Calu3 (cell line): ENCODE measurements around the gene AP2A1. TPM values are rescaled to one million over a fixed set of nuclear protein-coding genes. Genes with fewer than 3 reads are reported as not detected.

Source experiments
- BruUV-seq: library from RNA; stranded (reverse); fragments of 400-500 nt; replicated peaks from 2 replicates; lab custom pipeline; 2021; lab: Mats Ljungman, UMichigan
- CTCF ChIA-PET: fragments of 300-600 bp; sonication (Branson Sonifier 250); formaldehyde crosslinking; loops from one replicate; lab custom pipeline; 2022; ENCODE audit warnings: antibody characterized with exemption; lab: Charles Lee
- DNase-seq: peaks from one replicate; pipeline ENCODE4 v3.0.0; 2022
- H3K27ac Mint-ChIP-seq: one replicate; pipeline ENCODE4 v1.8.0; 2022; ENCODE audit warnings: mixed read lengths; ENCODE audit not compliant: unreplicated experiment
- H3K27me3 Mint-ChIP-seq: one replicate; pipeline ENCODE4 v1.8.0; 2022; ENCODE audit warnings: mixed read lengths; ENCODE audit not compliant: unreplicated experiment
- H3K36me3 Mint-ChIP-seq: one replicate; pipeline ENCODE4 v1.8.0; 2022; ENCODE audit warnings: mild to moderate bottlenecking, moderate library complexity, mixed read lengths; ENCODE audit not compliant: insufficient read depth, unreplicated experiment
- H3K4me1 Mint-ChIP-seq: one replicate; pipeline ENCODE4 v1.8.0; 2022; ENCODE audit warnings: mild to moderate bottlenecking, low read depth, mixed read lengths; ENCODE audit not compliant: unreplicated experiment
- H3K4me3 Mint-ChIP-seq: one replicate; pipeline ENCODE4 v1.8.0; 2022; ENCODE audit warnings: mild to moderate bottlenecking, low read depth, moderate library complexity, mixed read lengths; ENCODE audit not compliant: unreplicated experiment
- H3K9me3 Mint-ChIP-seq: one replicate; pipeline ENCODE4 v1.8.0; 2022; ENCODE audit warnings: low read depth, mixed read lengths; ENCODE audit not compliant: unreplicated experiment
- CTCF ChIP-seq: fragments of 200-600 bp; IDR thresholded peaks from one replicate; pipeline ENCODE4 v1.8.0; 2022; ENCODE audit warnings: antibody characterized with exemption; ENCODE audit not compliant: unreplicated experiment
- intact Hi-C: fragments of 100-400 bp; cut with micrococcal nuclease; formaldehyde crosslinking; loops from one replicate; pipeline ENCODE4 v1.10.0; 2022; ENCODE audit not compliant: unreplicated experiment
- total RNA-seq: library from RNA; stranded (reverse); gene quantifications from 2 replicates; pipeline ENCODE4 v1.2.3, GENCODE V29; 2022

The AP2A1 gene
- total RNA-seq, 1 experiment from 2014 or later, result 89.0 TPM

- no peak for DNase-seq
- H3K4me1 Mint-ChIP-seq, result peaks cover 9% of the 10 kb centered on the region
- peaks cover 32% of the 10 kb centered on the region for H3K36me3 Mint-ChIP-seq
- no peak overlapping the region for H3K4me3 Mint-ChIP-seq
- CTCF ChIA-PET, result no interaction called here
- no peaks in the 10 kb centered on the region for H3K27me3 Mint-ChIP-seq
- intact Hi-C loops, result no loop called here
- H3K9me3 Mint-ChIP-seq, result no peaks in the 10 kb centered on the region
- H3K27ac Mint-ChIP-seq, result no peak overlapping the region
- TF ChIP-seq CTCF, result no peak
- no TSS peak for BruUV-seq
These were observed 20.9 kb downstream of the AP2A1 start for GRCh38 chr19:49787746-49788145.

GRCh38 chr19:49788857-49789256, 22.1 kb downstream of the AP2A1 start:
- CTCF ChIA-PET, result interaction anchor here (0.7 kb wide), 1 partner anchor 1993 kb away, joined by 4 read pairs; no protein-coding TSS in a partner anchor
- no peaks in the 10 kb centered on the region for H3K9me3 Mint-ChIP-seq
- no TSS peak for BruUV-seq
- TF ChIP-seq CTCF, result no peak
- H3K4me1 Mint-ChIP-seq, result peaks cover 9% of the 10 kb centered on the region
- no peaks in the 10 kb centered on the region for H3K27me3 Mint-ChIP-seq
- no peak for DNase-seq
- peaks cover 23% of the 10 kb centered on the region for H3K36me3 Mint-ChIP-seq
- no peak overlapping the region for H3K27ac Mint-ChIP-seq
- no peak overlapping the region for H3K4me3 Mint-ChIP-seq
- intact Hi-C loops, result no loop called here

- BruUV-seq, result no TSS peak
- TF ChIP-seq CTCF, result no peak
- H3K9me3 Mint-ChIP-seq, result no peaks in the 10 kb centered on the region
- peaks cover 9% of the 10 kb centered on the region for H3K4me1 Mint-ChIP-seq
- CTCF ChIA-PET, result no interaction called here
- no peak for DNase-seq
- no peak overlapping the region for H3K4me3 Mint-ChIP-seq
- H3K27ac Mint-ChIP-seq, result no peak overlapping the region
- peaks cover 32% of the 10 kb centered on the region for H3K36me3 Mint-ChIP-seq
- intact Hi-C loops, result no loop called here
- H3K27me3 Mint-ChIP-seq, result no peaks in the 10 kb centered on the region
These were observed 24.1 kb downstream of the AP2A1 start for GRCh38 chr19:49790866-49791265.

GRCh38 chr19:49791776-49792445, 25.1 kb downstream of the AP2A1 start:
- TF ChIP-seq CTCF, result no peak
- intact Hi-C loops, result no loop called here
- no TSS peak for BruUV-seq
- CTCF ChIA-PET, result no interaction called here
- Mint-ChIP-seq H3K9me3 (no peaks in the 10 kb centered on the region), H3K27ac (no peak overlapping the region), H3K27me3 (no peaks in the 10 kb centered on the region), H3K36me3 (peaks cover 26% of the 10 kb centered on the region), H3K4me3 (no peak overlapping the region), H3K4me1 (no peaks in the 10 kb centered on the region)
- DNase-seq, result no peak
